Upper lobe of left lung (tissue), 4 donors: ENCODE data around the gene ANGPT4.

ENCODE experiments used
- CTCF ChIP-seq, 6 experiments: fragments of 450-650 bp in 4 of 6; fragments of 200-600 bp in 2 of 6; sonication (generic) in 2 of 6; IDR thresholded peaks; one replicate each; pipeline ENCODE4 v1.5.1; 2016 to 2019; ENCODE audit warnings: antibody characterized with exemption in 6 of 6
- POLR2A ChIP-seq, 4 donors: fragments of 450-650 bp; IDR thresholded peaks; one replicate each; pipeline ENCODE4 v1.5.1; 2016 to 2017; ENCODE audit warnings: antibody characterized with exemption in 4 of 4, mild to moderate bottlenecking in 2 of 4

- TF ChIP-seq CTCF (IDR thresholded peaks at IDR 0.05) = no peak
- TF ChIP-seq POLR2A (IDR thresholded peaks at IDR 0.05) = no peak
Measured at GRCh38 chr20:859751-860231, 56.3 kb downstream of the ANGPT4 start.
